Measurements from ENCODE around the gene ABCG1. TPM values are rescaled to one million over a fixed set of nuclear protein-coding genes. Genes with fewer than 3 reads are reported as not detected.
"Not testable (repeated sequence)": the region's sequence is repeated elsewhere in the genome, so short reads cannot be mapped to it uniquely, and the experiment has no call there.

ABCG1 gene
- polyA plus RNA-seq, 2 of the 4 experiments (the other 2 are of a cell fraction): 2.3 to 5.1 TPM

- FAIRE-seq (no peak), ATAC-seq (no peak), DNase-seq (ENCODE audit: low read depth in 1 of 2, low spot score in 1 of 2) (peak in 1 of 2 experiments; percentile 16)
- POLR2A ChIA-PET: no interaction called here
- no peak overlapping the region for H3K27ac ChIP-seq
- H3K4me2 ChIP-seq: no peak overlapping the region
- no peaks in the 10 kb centered on the region for H3K9me3 ChIP-seq
- no peak overlapping the region for H3K4me3 ChIP-seq
- WGBS (ENCODE audit: missing lambda C conversion rate): 58% methylated on average over 3 of the region's 4 CpGs
- no peak for TF ChIP-seq MAX (IDR thresholded peaks at IDR 0.05)
- TF ChIP-seq HDAC2 (IDR thresholded peaks at IDR 0.05): no peak
- CTCF ChIA-PET: interaction anchor here (1.2 to 1.9 kb wide), 3 partner anchors 10 to 28 kb away, joined by 3 to 5 read pairs (median 3); no protein-coding TSS in a partner anchor
- peaks cover 3% of the 10 kb centered on the region; the same call in 1 of the 3 replicates for H3K4me1 ChIP-seq
Measured at GRCh38 chr21:42174173-42174572, 44.8 kb upstream of the ABCG1 start.

DNA sequence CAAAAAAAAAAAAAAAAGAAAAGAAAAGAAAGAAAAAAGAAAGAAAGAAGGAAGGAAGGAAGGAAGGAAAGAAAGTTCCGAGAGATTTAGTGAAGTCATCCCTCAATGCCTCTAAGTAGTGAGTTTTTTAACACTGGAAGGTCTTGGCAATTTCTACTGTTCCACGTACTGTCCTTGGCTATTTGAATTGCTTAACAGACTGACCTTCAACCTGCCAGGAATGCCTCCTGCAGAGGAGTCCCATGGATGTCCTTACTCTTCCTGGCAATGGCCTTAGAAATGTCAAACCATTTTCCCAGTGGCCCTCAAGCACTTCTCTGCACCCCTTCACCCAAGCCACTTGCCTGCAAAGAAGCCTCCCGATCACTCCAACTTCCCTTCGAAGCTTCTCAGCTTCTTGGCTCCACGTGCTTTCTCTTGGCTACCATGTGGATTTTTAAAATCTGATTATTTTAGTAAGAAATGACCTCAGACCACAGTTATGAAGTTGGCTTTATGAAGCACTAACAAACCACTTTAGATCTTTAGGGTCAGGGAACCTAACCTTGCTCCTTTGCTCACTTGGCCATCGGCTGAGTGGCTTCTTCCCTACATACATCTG lies 43.7 kb upstream of the ABCG1 start:
- no peak for ATAC-seq
- no peak for TF ChIP-seq EP300 (IDR thresholded peaks at IDR 0.05)
- FAIRE-seq: no peak
- POLR2A ChIA-PET: no interaction called here
- Histone ChIP-seq H3K4me2 (no peak overlapping the region), H3K27ac (no peak overlapping the region), H3K4me3 (no peak overlapping the region), H3K4me1 (peaks cover 3% of the 10 kb centered on the region; the same call in 1 of the 3 replicates), H3K9me3 (no peaks in the 10 kb centered on the region)
- no peak for DNase-seq (ENCODE audit: low read depth in 1 of 2, low spot score in 1 of 2)
- WGBS (ENCODE audit: missing lambda C conversion rate): 85% methylated on average over 6 of the region's 6 CpGs
- CTCF ChIA-PET: interaction anchor here (1.2 kb wide), 1 partner anchor 16 kb away, joined by 3 read pairs; no protein-coding TSS in a partner anchor

- ATAC-seq (no peak), DNase-seq (ENCODE audit: low read depth in 1 of 2, low spot score in 1 of 2) (no peak), FAIRE-seq (no peak)
- TF ChIP-seq KDM5A (IDR thresholded peaks at IDR 0.05) (no peak), NPAS2 (CRISPR knock-in tag; IDR thresholded peaks at IDR 0.05; ENCODE audit: borderline replicate concordance) (no peak), MYC (IDR thresholded peaks at IDR 0.05; ENCODE audit: borderline replicate concordance, low read length) (no peak), PBX3 (IDR thresholded peaks at IDR 0.05) (no peak), TP53 (CRISPR knock-in tag; IDR thresholded peaks at IDR 0.05) (no peak), JUN (IDR thresholded peaks at IDR 0.05) (no peak), FOSL2 (IDR thresholded peaks at IDR 0.05) (no peak), FOSL2 (CRISPR knock-in tag; IDR thresholded peaks at IDR 0.05) (no peak), CEBPB (IDR thresholded peaks at IDR 0.05) (no peak), CHD4 (IDR thresholded peaks at IDR 0.05; ENCODE audit: borderline replicate concordance) (no peak), CHD2 (IDR thresholded peaks at IDR 0.05; ENCODE audit: low read length, partially characterized antibody) (no peak), FOXS1 (CRISPR knock-in tag; IDR thresholded peaks at IDR 0.05) (no peak), RFX5 (IDR thresholded peaks at IDR 0.05) (no peak), ZSCAN20 (CRISPR knock-in tag; IDR thresholded peaks at IDR 0.05) (no peak), HDAC2 (IDR thresholded peaks at IDR 0.05) (no peak)
- 29% methylated on average over 3 of the region's 3 CpGs for WGBS (ENCODE audit: missing lambda C conversion rate)
- no peaks in the 10 kb centered on the region for H3K9me3 ChIP-seq
- H3K27ac ChIP-seq: no peak overlapping the region
- no peak overlapping the region for H3K4me3 ChIP-seq
- H3K4me1 ChIP-seq: peaks cover under 1% of the 10 kb centered on the region; the same call in 1 of the 3 replicates
- CTCF ChIA-PET: interaction anchor here (1.2 kb wide), 1 partner anchor 31 kb away, joined by 4 read pairs; no protein-coding TSS in a partner anchor
- H3K4me2 ChIP-seq: no peak overlapping the region
- POLR2A ChIA-PET: no interaction called here
Measured at GRCh38 chr21:42176859-42177258, 42.1 kb upstream of the ABCG1 start.

GRCh38 chr21:42179316-42179715 lies 39.6 kb upstream of the ABCG1 start:
- TF ChIP-seq RARB (CRISPR knock-in tag; IDR thresholded peaks at IDR 0.05): no peak
- TF ChIP-seq NPAS2 (CRISPR knock-in tag; IDR thresholded peaks at IDR 0.05; ENCODE audit: borderline replicate concordance): no peak
- TF ChIP-seq FOSL2 (IDR thresholded peaks at IDR 0.05): no peak
- TF ChIP-seq FOSL2 (CRISPR knock-in tag; IDR thresholded peaks at IDR 0.05): no peak
- no peak for TF ChIP-seq ZNF302 (CRISPR knock-in tag; IDR thresholded peaks at IDR 0.05)
- TF ChIP-seq CHD2 (IDR thresholded peaks at IDR 0.05; ENCODE audit: low read length, partially characterized antibody): no peak
- no peak for TF ChIP-seq HOXB5 (CRISPR knock-in tag; IDR thresholded peaks at IDR 0.05)
- no peak for TF ChIP-seq RAD21 (conservative IDR thresholded peaks at IDR 0.05 in 1 of 2, IDR thresholded peaks at IDR 0.05 in 1 of 2)
- TF ChIP-seq MYC (IDR thresholded peaks at IDR 0.05; ENCODE audit: borderline replicate concordance, low read length): no peak
- no peak for TF ChIP-seq HEYL (CRISPR knock-in tag; IDR thresholded peaks at IDR 0.05)
- no peak for TF ChIP-seq POLR2A (IDR thresholded peaks at IDR 0.05; ENCODE audit: low read length)
- FAIRE-seq (no peak), DNase-seq (ENCODE audit: low read depth in 1 of 2, low spot score in 1 of 2) (no peak), ATAC-seq (no peak)
- no peak overlapping the region for H3K4me2 ChIP-seq
- WGBS (ENCODE audit: missing lambda C conversion rate): 53% methylated on average over 3 of the region's 3 CpGs
- H3K4me3 ChIP-seq: no peak overlapping the region
- H3K9me3 ChIP-seq: no peaks in the 10 kb centered on the region
- ChIA-PET CTCF (interaction anchor here (1.0 kb wide), 1 partner anchor 62 kb away, joined by 3 read pairs; no protein-coding TSS in a partner anchor), POLR2A (no interaction called here)
- H3K27ac ChIP-seq: no peak overlapping the region
- no peaks in the 10 kb centered on the region for H3K4me1 ChIP-seq

DNA sequence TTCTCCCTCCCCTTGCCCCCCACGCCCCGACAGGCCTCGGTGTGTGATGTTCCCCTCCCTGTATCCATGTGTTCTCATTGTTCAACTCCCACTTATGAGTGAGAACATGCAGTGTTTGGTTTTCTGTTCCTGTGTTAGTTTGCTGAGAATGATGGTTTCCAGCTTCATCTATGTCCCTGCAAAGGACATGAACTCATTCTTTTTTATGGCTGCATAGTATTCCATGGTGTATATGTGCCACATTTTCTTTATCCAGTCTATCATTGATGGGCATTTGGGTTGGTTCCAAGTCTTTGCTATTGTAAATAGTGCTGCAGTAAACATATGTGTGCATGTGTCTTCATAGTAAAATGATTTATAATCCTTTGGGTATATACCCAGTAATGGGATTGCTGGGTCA lies 38.9 kb upstream of the ABCG1 start:
- H3K4me3 ChIP-seq; H3K4me1 ChIP-seq; POLR2A ChIA-PET; DNase-seq (ENCODE audit: low read depth in 1 of 2, low spot score in 1 of 2); H3K9me3 ChIP-seq; FAIRE-seq; ATAC-seq; H3K4me2 ChIP-seq; CTCF ChIA-PET; H3K27ac ChIP-seq: not testable (repeated sequence)
- WGBS (ENCODE audit: missing lambda C conversion rate): 90% methylated on average over 2 of the region's 3 CpGs
